HCT116 (cell line): Measurements from ENCODE around the gene ANKLE2.

Experiments
- CBX3 ChIP-seq: IDR thresholded peaks from 2 replicates; pipeline ENCODE4 v1.6.1; 2012; ENCODE audit warnings: low read depth
- CEBPB ChIP-seq: IDR thresholded peaks from 2 replicates; pipeline ENCODE4 v1.6.1; 2012; ENCODE audit warnings: low read depth
- EZH2 ChIP-seq: fragments of 200-600 bp; sonication (generic); IDR thresholded peaks from 2 replicates; pipeline ENCODE4 v1.6.1; 2017; ENCODE audit warnings: antibody characterized with exemption, mixed run types
- JUND ChIP-seq: IDR thresholded peaks from 2 replicates; pipeline ENCODE4 v1.6.1; 2012
- POLR2A ChIP-seq: IDR thresholded peaks from 2 replicates; pipeline ENCODE4 v1.7.0; 2011; ENCODE audit warnings: borderline replicate concordance; ENCODE audit not compliant: insufficient read depth, insufficient read length; ENCODE audit errors: extremely low read depth
- RAD21 ChIP-seq: IDR thresholded peaks from 2 replicates; pipeline ENCODE4 v1.6.1; 2012; ENCODE audit warnings: low read depth, mild to moderate bottlenecking
- REST ChIP-seq: IDR thresholded peaks from 2 replicates; pipeline ENCODE4 v1.6.1; 2012; ENCODE audit warnings: low read depth
- SP1 ChIP-seq: IDR thresholded peaks from 2 replicates; pipeline ENCODE4 v1.6.1; 2012; ENCODE audit warnings: low read depth
- TCF7L2 ChIP-seq: IDR thresholded peaks from 2 replicates; pipeline ENCODE4 v1.7.0; 2011; ENCODE audit warnings: borderline replicate concordance, inconsistent platforms; ENCODE audit not compliant: insufficient read depth, insufficient read length; ENCODE audit errors: extremely low read depth
- YY1 ChIP-seq: IDR thresholded peaks from 2 replicates; pipeline ENCODE4 v1.6.1; 2011; ENCODE audit warnings: low read length, low read depth, moderate library complexity, mild to moderate bottlenecking; ENCODE audit not compliant: insufficient replicate concordance; ENCODE audit errors: extremely low read depth
- ZNF274 ChIP-seq: fragments of 200-500 bp; sonication (Bioruptor generic); IDR thresholded peaks from 2 replicates; pipeline ENCODE4 v1.6.1; 2014; ENCODE audit warnings: mild to moderate bottlenecking, low read depth, low read length, inconsistent platforms
- TF ChIP-seq, protein P1 (sequence below), 3 experiments: fragments of 200-600 bp in 1 of 3; sonication (generic) in 1 of 3; IDR thresholded peaks in 2 of 3; conservative IDR thresholded peaks in 1 of 3; 2 replicates each; pipeline ENCODE4 v1.5.1; 2012 to 2017; ENCODE audit warnings: low read depth in 2 of 3, low read length in 2 of 3, antibody characterized with exemption in 1 of 3, borderline replicate concordance in 1 of 3, control low read depth in 1 of 3, mild to moderate bottlenecking in 1 of 3, mixed read lengths in 1 of 3, mixed run types in 1 of 3, moderate library complexity in 1 of 3; ENCODE audit not compliant: insufficient read depth in 1 of 3
- TF ChIP-seq, protein P2 (sequence below): IDR thresholded peaks from 2 replicates; pipeline ENCODE4 v1.6.1; 2012

DNA sequence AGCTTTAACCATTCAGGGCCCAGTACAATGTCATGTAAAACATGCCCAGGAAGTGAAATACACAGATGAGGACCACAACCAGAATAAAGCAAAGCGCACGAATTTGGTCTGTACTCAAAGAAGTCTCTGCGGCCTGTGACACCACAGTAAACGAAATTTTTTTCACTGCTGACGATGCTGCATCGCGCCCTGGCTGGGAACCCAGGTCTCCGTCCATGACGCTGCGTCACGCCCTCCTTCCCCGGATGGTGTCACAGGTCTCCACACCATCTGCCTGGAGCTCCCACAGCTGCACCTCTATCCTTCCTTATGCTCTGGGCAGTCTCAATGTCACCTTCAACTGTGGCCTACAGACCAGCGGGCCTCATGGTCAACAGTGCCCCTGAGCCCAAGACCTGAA lies 17.8 kb downstream of the ANKLE2 start:
- no peak for TF ChIP-seq EZH2
- TF ChIP-seq, protein P1, sequence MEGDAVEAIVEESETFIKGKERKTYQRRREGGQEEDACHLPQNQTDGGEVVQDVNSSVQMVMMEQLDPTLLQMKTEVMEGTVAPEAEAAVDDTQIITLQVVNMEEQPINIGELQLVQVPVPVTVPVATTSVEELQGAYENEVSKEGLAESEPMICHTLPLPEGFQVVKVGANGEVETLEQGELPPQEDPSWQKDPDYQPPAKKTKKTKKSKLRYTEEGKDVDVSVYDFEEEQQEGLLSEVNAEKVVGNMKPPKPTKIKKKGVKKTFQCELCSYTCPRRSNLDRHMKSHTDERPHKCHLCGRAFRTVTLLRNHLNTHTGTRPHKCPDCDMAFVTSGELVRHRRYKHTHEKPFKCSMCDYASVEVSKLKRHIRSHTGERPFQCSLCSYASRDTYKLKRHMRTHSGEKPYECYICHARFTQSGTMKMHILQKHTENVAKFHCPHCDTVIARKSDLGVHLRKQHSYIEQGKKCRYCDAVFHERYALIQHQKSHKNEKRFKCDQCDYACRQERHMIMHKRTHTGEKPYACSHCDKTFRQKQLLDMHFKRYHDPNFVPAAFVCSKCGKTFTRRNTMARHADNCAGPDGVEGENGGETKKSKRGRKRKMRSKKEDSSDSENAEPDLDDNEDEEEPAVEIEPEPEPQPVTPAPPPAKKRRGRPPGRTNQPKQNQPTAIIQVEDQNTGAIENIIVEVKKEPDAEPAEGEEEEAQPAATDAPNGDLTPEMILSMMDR (IDR thresholded peaks at IDR 0.05 in 2 of 3, conservative IDR thresholded peaks at IDR 0.05 in 1 of 3; ENCODE audit: borderline replicate concordance in 1 of 3, insufficient read depth in 1 of 3, low read depth in 2 of 3, low read length in 2 of 3): no peak
- TF ChIP-seq POLR2A: no peak
- no peak for TF ChIP-seq JUND
- TF ChIP-seq YY1: no peak
- no peak for TF ChIP-seq ZNF274
- TF ChIP-seq CEBPB: no peak
- no peak for TF ChIP-seq TCF7L2
- no peak for TF ChIP-seq RAD21
- no peak for TF ChIP-seq SP1
- TF ChIP-seq CBX3: no peak
- TF ChIP-seq, protein P2, sequence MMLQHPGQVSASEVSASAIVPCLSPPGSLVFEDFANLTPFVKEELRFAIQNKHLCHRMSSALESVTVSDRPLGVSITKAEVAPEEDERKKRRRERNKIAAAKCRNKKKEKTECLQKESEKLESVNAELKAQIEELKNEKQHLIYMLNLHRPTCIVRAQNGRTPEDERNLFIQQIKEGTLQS: no peak
- no peak for TF ChIP-seq REST
